SJCRH30 (cell line): ENCODE data around the gene MIA2. TPM values are rescaled to one million over a fixed set of nuclear protein-coding genes. Genes with fewer than 3 reads are reported as not detected.

Experiments
- DNase-seq, 2 experiments: peaks; one replicate each; pipeline ENCODE4 v3.0.0-alpha.2; 2015 to 2020
- H3K27ac ChIP-seq: fragments of 250-450 bp; sonication (Bioruptor Pico); 2 replicates; pipeline ENCODE4 v1.5.1; 2020; ENCODE audit warnings: mild to moderate bottlenecking, moderate library complexity
- H3K27me3 ChIP-seq: fragments of 250-450 bp; sonication (Bioruptor Pico); 2 replicates; pipeline ENCODE4 v1.5.1; 2020; ENCODE audit warnings: mild to moderate bottlenecking, moderate library complexity
- H3K36me3 ChIP-seq: fragments of 250-450 bp; sonication (Bioruptor Pico); 2 replicates; pipeline ENCODE4 v1.5.1; 2020; ENCODE audit warnings: mild to moderate bottlenecking, moderate library complexity
- H3K4me1 ChIP-seq: fragments of 250-450 bp; sonication (Bioruptor Pico); 2 replicates; pipeline ENCODE4 v1.5.1; 2020; ENCODE audit warnings: mild to moderate bottlenecking, moderate library complexity
- H3K4me3 ChIP-seq: fragments of 250-450 bp; sonication (Bioruptor Pico); 2 replicates; pipeline ENCODE4 v1.5.1; 2020; ENCODE audit warnings: mild to moderate bottlenecking, moderate library complexity
- H3K9me3 ChIP-seq: fragments of 250-450 bp; sonication (Bioruptor Pico); replicated peaks from 2 replicates; pipeline ENCODE4 v1.5.1; 2020; ENCODE audit warnings: mild to moderate bottlenecking, moderate library complexity
- total RNA-seq: library from RNA; depleted of rRNA; stranded (reverse); fragments of >200 nt; shearing (Covaris generic); gene quantifications from 2 replicates; pipeline ENCODE4 v1.2.3, GENCODE V29; 2014; rRNA removed

MIA2 gene
- total RNA-seq, 1 experiment from 2014 or later, result 20.5 TPM

DNA sequence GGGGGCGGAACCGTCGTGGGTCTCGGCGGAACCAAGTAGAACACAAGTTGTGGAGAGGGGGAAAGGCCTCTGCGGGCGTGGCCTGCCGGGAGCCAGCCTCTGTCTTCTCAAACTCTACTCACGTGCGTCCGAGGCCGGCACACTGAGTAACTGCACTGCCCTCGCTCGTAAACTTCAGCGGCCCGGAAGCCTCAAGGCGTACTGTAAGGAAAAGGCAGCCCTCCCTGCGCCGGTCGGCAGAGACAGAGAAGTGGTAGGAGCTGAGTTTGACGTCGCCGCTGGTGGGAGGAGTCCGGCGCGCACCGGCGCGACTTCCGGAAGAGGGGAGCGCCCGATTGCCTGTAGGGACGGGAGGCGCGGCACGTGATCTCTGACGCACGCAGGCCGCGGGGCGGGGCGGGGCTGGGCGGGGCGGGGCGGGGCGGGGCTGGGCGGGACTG is 198.5 kb downstream of the MIA2 start, which contains the start of gene FBXO33:
TSS of gene FBXO33 (minus strand) at position 255 of the 440 bp plus-strand sequence. CDS start 271 bp downstream, outside the sequence.
- H3K9me3 ChIP-seq, result no peaks in the 10 kb centered on the region
- H3K36me3 ChIP-seq, result no peaks in the 10 kb centered on the region
- peak; percentile 95 to 96 for DNase-seq
- no peaks in the 10 kb centered on the region for H3K27me3 ChIP-seq
- peak within 1 kb of the TSS; percentile 100 for H3K27ac ChIP-seq
- peak within 1 kb of the TSS; percentile 97 for H3K4me3 ChIP-seq
- H3K4me1 ChIP-seq, result no peaks in the 10 kb centered on the region

- Histone ChIP-seq H3K36me3 (no peaks in the 10 kb centered on the region; the same call in 1 of the 2 replicates), H3K4me3 (peak overlapping the region; percentile 97), H3K27me3 (no peaks in the 10 kb centered on the region), H3K27ac (peak overlapping the region; percentile 100), H3K9me3 (no peaks in the 10 kb centered on the region), H3K4me1 (no peaks in the 10 kb centered on the region)
- peak; percentile 88 to 89 for DNase-seq
Observed at GRCh38 chr14:39432619-39433451, 199.1 kb downstream of the MIA2 start.

- no peak for DNase-seq
- Histone ChIP-seq H3K9me3 (no peaks in the 10 kb centered on the region), H3K4me3 (peak overlapping the region; percentile 97), H3K36me3 (no peaks in the 10 kb centered on the region; the same call in 1 of the 2 replicates), H3K4me1 (no peaks in the 10 kb centered on the region), H3K27ac (no peak overlapping the region), H3K27me3 (no peaks in the 10 kb centered on the region)
Observed at GRCh38 chr14:39433452-39433813, 199.7 kb downstream of the MIA2 start.

DNA sequence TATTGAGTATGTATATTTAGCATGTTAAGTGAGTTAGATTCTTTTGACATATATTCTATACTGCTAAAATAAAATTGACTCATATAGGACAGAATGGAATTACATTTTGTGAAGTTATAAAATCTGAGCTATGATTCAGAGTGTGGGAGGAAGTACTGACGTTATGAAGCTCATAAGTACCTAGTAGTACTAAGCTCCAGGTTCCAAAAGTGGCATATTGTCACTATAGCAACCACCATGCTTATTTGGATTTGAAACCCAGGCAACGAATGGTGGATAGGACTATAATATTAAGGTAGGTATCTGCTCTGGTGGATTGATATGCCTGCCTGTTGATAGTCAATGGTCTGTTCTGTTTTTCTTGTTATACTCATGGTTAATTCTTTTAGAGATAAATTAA is 200.7 kb downstream of the MIA2 start:
- no peak for DNase-seq
- H3K9me3 ChIP-seq, result no peaks in the 10 kb centered on the region

GRCh38 chr14:39435241-39435640 is 201.5 kb downstream of the MIA2 start:
- no peaks in the 10 kb centered on the region for H3K9me3 ChIP-seq
- H3K36me3 ChIP-seq, result no peaks in the 10 kb centered on the region; the same call in 1 of the 2 replicates
- no peaks in the 10 kb centered on the region for H3K27me3 ChIP-seq
- DNase-seq, result no peak
- H3K27ac ChIP-seq, result no peak overlapping the region
- H3K4me3 ChIP-seq, result no peak overlapping the region
- H3K4me1 ChIP-seq, result no peaks in the 10 kb centered on the region

More for the DNA sequence above, 200.7 kb downstream of the MIA2 start:
- no peaks in the 10 kb centered on the region for H3K27me3 ChIP-seq
- H3K36me3 ChIP-seq, result no peaks in the 10 kb centered on the region; the same call in 1 of the 2 replicates
- no peak overlapping the region for H3K27ac ChIP-seq
- H3K4me3 ChIP-seq, result no peak overlapping the region
- no peaks in the 10 kb centered on the region for H3K4me1 ChIP-seq

Other genes starting within 250 kb of the MIA2 start
- 144 and 147 TPM in 2 replicates for gene SEC23A, start 130.7 kb upstream of the MIA2 start, total RNA-seq
- 60.0 and 73.6 TPM in 2 replicates for gene GEMIN2, start 119.6 kb upstream of the MIA2 start, total RNA-seq
- 24.3 and 31.6 TPM in 2 replicates for gene TRAPPC6B, start 63.6 kb upstream of the MIA2 start, total RNA-seq
- gene PNN, start 58.7 kb upstream of the MIA2 start, total RNA-seq, result 70.4 and 98.1 TPM in 2 replicates
- 15.3 TPM in 2 replicates for gene FBXO33, start 198.5 kb downstream of the MIA2 start, total RNA-seq